ENCODE data around the gene FKBP3. TPM values are rescaled to one million over a fixed set of nuclear protein-coding genes. Genes with fewer than 3 reads are reported as not detected.
"Not testable (repeated sequence)": the region's sequence is repeated elsewhere in the genome, so short reads cannot be mapped to it uniquely, and the experiment has no call there.

The FKBP3 gene
- total and polyA plus RNA-seq, 4 donors, result 65.0 to 182 (median 122) TPM

GRCh38 chr14:45144658-45145057 lies 10.4 kb upstream of the FKBP3 start:
- peaks cover 2% of the 10 kb centered on the region for H3K36me3 ChIP-seq (ENCODE audit: control insufficient read depth, insufficient read depth, low read length)
- H3K27me3 ChIP-seq (ENCODE audit: control insufficient read depth, insufficient read depth, low read length), result no peaks in the 10 kb centered on the region
- H3K27ac ChIP-seq (ENCODE audit: low read depth, low read length), result no peak overlapping the region
- DNase-seq (ENCODE audit: low read depth in 4 of 6, low spot score in 6 of 6), result no peak
- H3K9me3 ChIP-seq (ENCODE audit: control insufficient read depth, insufficient read depth, low read length), result no peaks in the 10 kb centered on the region
- H3K4me3 ChIP-seq (ENCODE audit: low read depth, low read length), result no peak overlapping the region
- H3K4me1 ChIP-seq (ENCODE audit: control insufficient read depth, insufficient read depth, low read length), result peaks cover under 1% of the 10 kb centered on the region

- 90% methylated on average over 2 of the region's 8 CpGs for WGBS (ENCODE audit: insufficient coverage)
- not testable (repeated sequence) for DNase-seq (ENCODE audit: low read depth in 4 of 6, low spot score in 6 of 6); H3K27me3 ChIP-seq (ENCODE audit: control insufficient read depth, insufficient read depth, low read length); H3K9me3 ChIP-seq (ENCODE audit: control insufficient read depth, insufficient read depth, low read length); H3K4me3 ChIP-seq (ENCODE audit: low read depth, low read length); H3K27ac ChIP-seq (ENCODE audit: low read depth, low read length); H3K36me3 ChIP-seq (ENCODE audit: control insufficient read depth, insufficient read depth, low read length); H3K4me1 ChIP-seq (ENCODE audit: control insufficient read depth, insufficient read depth, low read length)
These were observed 7.8 kb upstream of the FKBP3 start for GRCh38 chr14:45142083-45142482.

GRCh38 chr14:45140661-45141187 lies 6.4 kb upstream of the FKBP3 start:
- WGBS (ENCODE audit: insufficient coverage), result 97% methylated on average over 6 of the region's 6 CpGs
- DNase-seq (ENCODE audit: low read depth in 4 of 6, low spot score in 6 of 6), result no peak

GRCh38 chr14:45136399-45136798 lies 2.1 kb upstream of the FKBP3 start:
- peaks cover 3% of the 10 kb centered on the region for H3K36me3 ChIP-seq (ENCODE audit: control insufficient read depth, insufficient read depth, low read length)
- H3K27ac ChIP-seq (ENCODE audit: low read depth, low read length), result peak overlapping the region; percentile 78
- peak in 2 of 6 donors; percentile 1 for DNase-seq (ENCODE audit: low read depth in 4 of 6, low spot score in 6 of 6)
- 0% methylated on average over 3 of the region's 7 CpGs for WGBS (ENCODE audit: insufficient coverage)
- H3K4me3 ChIP-seq (ENCODE audit: low read depth, low read length), result peak overlapping the region; percentile 97
- no peaks in the 10 kb centered on the region for H3K27me3 ChIP-seq (ENCODE audit: control insufficient read depth, insufficient read depth, low read length)
- H3K4me1 ChIP-seq (ENCODE audit: control insufficient read depth, insufficient read depth, low read length), result peaks cover 7% of the 10 kb centered on the region
- no peaks in the 10 kb centered on the region for H3K9me3 ChIP-seq (ENCODE audit: control insufficient read depth, insufficient read depth, low read length)

More at GRCh38 chr14:45140661-45141187, 6.4 kb upstream of the FKBP3 start:
- Histone ChIP-seq H3K4me3 (ENCODE audit: low read depth, low read length) (no peak overlapping the region), H3K36me3 (ENCODE audit: control insufficient read depth, insufficient read depth, low read length) (peaks cover 5% of the 10 kb centered on the region), H3K27me3 (ENCODE audit: control insufficient read depth, insufficient read depth, low read length) (no peaks in the 10 kb centered on the region), H3K27ac (ENCODE audit: low read depth, low read length) (no peak overlapping the region), H3K9me3 (ENCODE audit: control insufficient read depth, insufficient read depth, low read length) (no peaks in the 10 kb centered on the region), H3K4me1 (ENCODE audit: control insufficient read depth, insufficient read depth, low read length) (peaks cover 2% of the 10 kb centered on the region)

- H3K27me3 ChIP-seq (ENCODE audit: control insufficient read depth, insufficient read depth, low read length), result no peaks in the 10 kb centered on the region
- H3K27ac ChIP-seq (ENCODE audit: low read depth, low read length), result peak within 1 kb of the TSS; percentile 97
- H3K4me3 ChIP-seq (ENCODE audit: low read depth, low read length), result peak within 1 kb of the TSS; percentile 97
- DNase-seq (ENCODE audit: low read depth in 4 of 6, low spot score in 6 of 6), result peak; percentile 95 to 100 (median 98)
- no peaks in the 10 kb centered on the region for H3K9me3 ChIP-seq (ENCODE audit: control insufficient read depth, insufficient read depth, low read length)
- 0% methylated on average over 46 of the region's 48 CpGs for WGBS (ENCODE audit: insufficient coverage)
- peaks cover 3% of the 10 kb centered on the region for H3K36me3 ChIP-seq (ENCODE audit: control insufficient read depth, insufficient read depth, low read length)
- H3K4me1 ChIP-seq (ENCODE audit: control insufficient read depth, insufficient read depth, low read length), result peaks cover 10% of the 10 kb centered on the region
These were observed 1.5 kb upstream of the FKBP3 start, which contains the start of gene FANCM for GRCh38 chr14:45135659-45136395. Gene FANCM (plus strand): TSS chr14:45135930. CDS start chr14:45136032, 102 bp downstream.

- no CpG with 5 or more reads among the region's 7 CpGs for WGBS (ENCODE audit: insufficient coverage)
- H3K27me3 ChIP-seq (ENCODE audit: control insufficient read depth, insufficient read depth, low read length), result no peaks in the 10 kb centered on the region
- peaks cover 3% of the 10 kb centered on the region for H3K36me3 ChIP-seq (ENCODE audit: control insufficient read depth, insufficient read depth, low read length)
- H3K4me3 ChIP-seq (ENCODE audit: low read depth, low read length), result peak overlapping the region; percentile 97
- H3K27ac ChIP-seq (ENCODE audit: low read depth, low read length), result peak overlapping the region; percentile 97
- peak in 4 of 6 donors; percentile 7 to 65 (median 39) for DNase-seq (ENCODE audit: low read depth in 4 of 6, low spot score in 6 of 6)
- H3K4me1 ChIP-seq (ENCODE audit: control insufficient read depth, insufficient read depth, low read length), result peaks cover 10% of the 10 kb centered on the region
- H3K9me3 ChIP-seq (ENCODE audit: control insufficient read depth, insufficient read depth, low read length), result no peaks in the 10 kb centered on the region
These were observed 875 bp upstream of the FKBP3 start for GRCh38 chr14:45135156-45135555.

- 0% methylated on average over 6 of the region's 9 CpGs for WGBS (ENCODE audit: insufficient coverage)
- H3K27ac ChIP-seq (ENCODE audit: low read depth, low read length), result peak overlapping the region; percentile 97
- no peaks in the 10 kb centered on the region for H3K9me3 ChIP-seq (ENCODE audit: control insufficient read depth, insufficient read depth, low read length)
- no peaks in the 10 kb centered on the region for H3K27me3 ChIP-seq (ENCODE audit: control insufficient read depth, insufficient read depth, low read length)
- peak overlapping the region; percentile 97 for H3K4me3 ChIP-seq (ENCODE audit: low read depth, low read length)
- H3K36me3 ChIP-seq (ENCODE audit: control insufficient read depth, insufficient read depth, low read length), result peaks cover 3% of the 10 kb centered on the region
- peaks cover 8% of the 10 kb centered on the region for H3K4me1 ChIP-seq (ENCODE audit: control insufficient read depth, insufficient read depth, low read length)
- no peak for DNase-seq (ENCODE audit: low read depth in 4 of 6, low spot score in 6 of 6)
These were observed 614 bp downstream of the FKBP3 start for GRCh38 chr14:45133683-45134050.

- WGBS (ENCODE audit: insufficient coverage), result no CpG with 5 or more reads among the region's 1 CpG
- peaks cover 18% of the 10 kb centered on the region for H3K36me3 ChIP-seq (ENCODE audit: control insufficient read depth, insufficient read depth, low read length)
- DNase-seq (ENCODE audit: low read depth in 4 of 6, low spot score in 6 of 6), result no peak
- no peak overlapping the region for H3K27ac ChIP-seq (ENCODE audit: low read depth, low read length)
- H3K4me1 ChIP-seq (ENCODE audit: control insufficient read depth, insufficient read depth, low read length), result peaks cover 8% of the 10 kb centered on the region
- H3K27me3 ChIP-seq (ENCODE audit: control insufficient read depth, insufficient read depth, low read length), result no peaks in the 10 kb centered on the region
- no peaks in the 10 kb centered on the region for H3K9me3 ChIP-seq (ENCODE audit: control insufficient read depth, insufficient read depth, low read length)
- no peak overlapping the region for H3K4me3 ChIP-seq (ENCODE audit: low read depth, low read length)
These were observed 5.2 kb downstream of the FKBP3 start for GRCh38 chr14:45128963-45129629.

- no peak for DNase-seq (ENCODE audit: low read depth in 4 of 6, low spot score in 6 of 6)
- H3K4me3 ChIP-seq (ENCODE audit: low read depth, low read length), result no peak overlapping the region
- no peaks in the 10 kb centered on the region for H3K9me3 ChIP-seq (ENCODE audit: control insufficient read depth, insufficient read depth, low read length)
- H3K36me3 ChIP-seq (ENCODE audit: control insufficient read depth, insufficient read depth, low read length), result peaks cover 34% of the 10 kb centered on the region
- no peak overlapping the region for H3K27ac ChIP-seq (ENCODE audit: low read depth, low read length)
- no peaks in the 10 kb centered on the region for H3K27me3 ChIP-seq (ENCODE audit: control insufficient read depth, insufficient read depth, low read length)
- H3K4me1 ChIP-seq (ENCODE audit: control insufficient read depth, insufficient read depth, low read length), result no peaks in the 10 kb centered on the region
- 96% methylated on average over 2 of the region's 2 CpGs for WGBS (ENCODE audit: insufficient coverage)
These were observed 8.5 kb downstream of the FKBP3 start for GRCh38 chr14:45125754-45126153.

All from spinal cord (tissue), 10 donors.